Measurements from ENCODE around the gene BTBD9. TPM values are rescaled to one million over a fixed set of nuclear protein-coding genes. Genes with fewer than 3 reads are reported as not detected.

BTBD9 gene
- total RNA-seq, 2 donors from 2014 or later = 16.2 to 28.3 TPM

- no peak overlapping the region for H3K4me3 Mint-ChIP-seq
- H3K27ac Mint-ChIP-seq = no peak overlapping the region
- no peak for ATAC-seq (replicated peaks)
- peaks cover 10% of the 10 kb centered on the region for H3K4me1 Mint-ChIP-seq
- H3K36me3 Mint-ChIP-seq (ENCODE audit: low read depth) = no peaks in the 10 kb centered on the region
- no peaks in the 10 kb centered on the region for H3K9me3 Mint-ChIP-seq
- no peaks in the 10 kb centered on the region for H3K27me3 Mint-ChIP-seq
These were observed 239.6 kb downstream of the BTBD9 start for GRCh38 chr6:38400101-38400500.

- no peak for ATAC-seq (replicated peaks)
- no peaks in the 10 kb centered on the region for H3K27me3 Mint-ChIP-seq
- H3K36me3 Mint-ChIP-seq (ENCODE audit: low read depth) = no peaks in the 10 kb centered on the region
- H3K4me1 Mint-ChIP-seq = no peaks in the 10 kb centered on the region
- no peaks in the 10 kb centered on the region for H3K9me3 Mint-ChIP-seq
- H3K27ac Mint-ChIP-seq = no peak overlapping the region
- H3K4me3 Mint-ChIP-seq = no peak overlapping the region
These were observed 243.5 kb downstream of the BTBD9 start for GRCh38 chr6:38396209-38396608.

- Mint-ChIP-seq H3K4me1 (no peaks in the 10 kb centered on the region), H3K36me3 (ENCODE audit: low read depth) (no peaks in the 10 kb centered on the region), H3K4me3 (no peak overlapping the region), H3K27me3 (no peaks in the 10 kb centered on the region), H3K27ac (no peak overlapping the region), H3K9me3 (no peaks in the 10 kb centered on the region)
- ATAC-seq (replicated peaks) = no peak
These were observed 245.7 kb downstream of the BTBD9 start for GRCh38 chr6:38393986-38394385.

GRCh38 chr6:38391626-38392579 lies 247.8 kb downstream of the BTBD9 start:
- H3K4me1 Mint-ChIP-seq = no peaks in the 10 kb centered on the region
- no peaks in the 10 kb centered on the region for H3K36me3 Mint-ChIP-seq (ENCODE audit: low read depth)
- H3K4me3 Mint-ChIP-seq = no peak overlapping the region
- no peak for ATAC-seq (replicated peaks)
- no peaks in the 10 kb centered on the region for H3K27me3 Mint-ChIP-seq
- no peaks in the 10 kb centered on the region for H3K9me3 Mint-ChIP-seq
- H3K27ac Mint-ChIP-seq = no peak overlapping the region

- Mint-ChIP-seq H3K36me3 (ENCODE audit: low read depth) (no peaks in the 10 kb centered on the region), H3K27ac (no peak overlapping the region), H3K9me3 (no peaks in the 10 kb centered on the region), H3K4me3 (no peak overlapping the region), H3K27me3 (no peaks in the 10 kb centered on the region), H3K4me1 (no peaks in the 10 kb centered on the region)
- ATAC-seq (replicated peaks) = peak; percentile 49
These were observed 248.5 kb downstream of the BTBD9 start for GRCh38 chr6:38391206-38391605.

GRCh38 chr6:38389875-38390274 lies 249.9 kb downstream of the BTBD9 start:
- H3K4me3 Mint-ChIP-seq = no peak overlapping the region
- H3K27ac Mint-ChIP-seq = no peak overlapping the region
- H3K9me3 Mint-ChIP-seq = no peaks in the 10 kb centered on the region
- no peaks in the 10 kb centered on the region for H3K4me1 Mint-ChIP-seq
- H3K27me3 Mint-ChIP-seq = no peaks in the 10 kb centered on the region
- H3K36me3 Mint-ChIP-seq (ENCODE audit: low read depth) = no peaks in the 10 kb centered on the region
- no peak for ATAC-seq (replicated peaks)

- Mint-ChIP-seq H3K4me3 (no peak overlapping the region), H3K4me1 (no peaks in the 10 kb centered on the region), H3K36me3 (ENCODE audit: low read depth) (no peaks in the 10 kb centered on the region), H3K9me3 (no peaks in the 10 kb centered on the region), H3K27ac (no peak overlapping the region), H3K27me3 (no peaks in the 10 kb centered on the region)
- no peak for ATAC-seq (replicated peaks)
These were observed 251.8 kb downstream of the BTBD9 start for GRCh38 chr6:38387971-38388370.

GRCh38 chr6:38387461-38387860 lies 252.3 kb downstream of the BTBD9 start:
- Mint-ChIP-seq H3K4me3 (no peak overlapping the region), H3K9me3 (no peaks in the 10 kb centered on the region), H3K27me3 (no peaks in the 10 kb centered on the region), H3K27ac (no peak overlapping the region), H3K4me1 (no peaks in the 10 kb centered on the region), H3K36me3 (ENCODE audit: low read depth) (no peaks in the 10 kb centered on the region)
- no peak for ATAC-seq (replicated peaks)

GRCh38 chr6:38378801-38379200 lies 260.9 kb downstream of the BTBD9 start:
- no peaks in the 10 kb centered on the region for H3K27me3 Mint-ChIP-seq
- ATAC-seq (replicated peaks) = no peak
- no peaks in the 10 kb centered on the region for H3K36me3 Mint-ChIP-seq (ENCODE audit: low read depth)
- H3K27ac Mint-ChIP-seq = no peak overlapping the region
- no peaks in the 10 kb centered on the region for H3K9me3 Mint-ChIP-seq
- no peak overlapping the region for H3K4me3 Mint-ChIP-seq
- no peaks in the 10 kb centered on the region for H3K4me1 Mint-ChIP-seq

- no peaks in the 10 kb centered on the region for H3K36me3 Mint-ChIP-seq (ENCODE audit: low read depth)
- H3K27ac Mint-ChIP-seq = no peak overlapping the region
These were observed 263.8 kb downstream of the BTBD9 start for GRCh38 chr6:38375937-38376336.

GRCh38 chr6:38375341-38375740 lies 264.4 kb downstream of the BTBD9 start:
- H3K4me3 Mint-ChIP-seq = no peak overlapping the region
- H3K4me1 Mint-ChIP-seq = no peaks in the 10 kb centered on the region
- H3K27me3 Mint-ChIP-seq = no peaks in the 10 kb centered on the region
- ATAC-seq (replicated peaks) = no peak
- H3K27ac Mint-ChIP-seq = no peak overlapping the region
- H3K9me3 Mint-ChIP-seq = no peaks in the 10 kb centered on the region
- H3K36me3 Mint-ChIP-seq (ENCODE audit: low read depth) = no peaks in the 10 kb centered on the region

More at GRCh38 chr6:38375937-38376336, 263.8 kb downstream of the BTBD9 start:
- Mint-ChIP-seq H3K9me3 (no peaks in the 10 kb centered on the region), H3K4me3 (no peak overlapping the region), H3K27me3 (no peaks in the 10 kb centered on the region), H3K4me1 (no peaks in the 10 kb centered on the region)
- no peak for ATAC-seq (replicated peaks)

- Mint-ChIP-seq H3K27ac (no peak overlapping the region), H3K36me3 (ENCODE audit: low read depth) (no peaks in the 10 kb centered on the region), H3K27me3 (no peaks in the 10 kb centered on the region), H3K9me3 (no peaks in the 10 kb centered on the region), H3K4me1 (peaks cover 5% of the 10 kb centered on the region), H3K4me3 (no peak overlapping the region)
- no peak for ATAC-seq (replicated peaks)
These were observed 267.8 kb downstream of the BTBD9 start for GRCh38 chr6:38371881-38372280.

GRCh38 chr6:38370653-38371601 lies 268.8 kb downstream of the BTBD9 start:
- ATAC-seq (replicated peaks) = no peak
- H3K27ac Mint-ChIP-seq = no peak overlapping the region
- H3K4me3 Mint-ChIP-seq = no peak overlapping the region
- no peaks in the 10 kb centered on the region for H3K27me3 Mint-ChIP-seq
- H3K4me1 Mint-ChIP-seq = peaks cover 5% of the 10 kb centered on the region
- H3K36me3 Mint-ChIP-seq (ENCODE audit: low read depth) = no peaks in the 10 kb centered on the region
- H3K9me3 Mint-ChIP-seq = no peaks in the 10 kb centered on the region

- no peak for ATAC-seq (replicated peaks)
- Mint-ChIP-seq H3K27me3 (no peaks in the 10 kb centered on the region), H3K4me1 (peaks cover 5% of the 10 kb centered on the region), H3K4me3 (no peak overlapping the region), H3K9me3 (no peaks in the 10 kb centered on the region), H3K27ac (no peak overlapping the region), H3K36me3 (ENCODE audit: low read depth) (no peaks in the 10 kb centered on the region)
These were observed 272.5 kb downstream of the BTBD9 start for GRCh38 chr6:38367231-38367630.
